Measurements from ENCODE around the gene MIEF2.

DNA sequence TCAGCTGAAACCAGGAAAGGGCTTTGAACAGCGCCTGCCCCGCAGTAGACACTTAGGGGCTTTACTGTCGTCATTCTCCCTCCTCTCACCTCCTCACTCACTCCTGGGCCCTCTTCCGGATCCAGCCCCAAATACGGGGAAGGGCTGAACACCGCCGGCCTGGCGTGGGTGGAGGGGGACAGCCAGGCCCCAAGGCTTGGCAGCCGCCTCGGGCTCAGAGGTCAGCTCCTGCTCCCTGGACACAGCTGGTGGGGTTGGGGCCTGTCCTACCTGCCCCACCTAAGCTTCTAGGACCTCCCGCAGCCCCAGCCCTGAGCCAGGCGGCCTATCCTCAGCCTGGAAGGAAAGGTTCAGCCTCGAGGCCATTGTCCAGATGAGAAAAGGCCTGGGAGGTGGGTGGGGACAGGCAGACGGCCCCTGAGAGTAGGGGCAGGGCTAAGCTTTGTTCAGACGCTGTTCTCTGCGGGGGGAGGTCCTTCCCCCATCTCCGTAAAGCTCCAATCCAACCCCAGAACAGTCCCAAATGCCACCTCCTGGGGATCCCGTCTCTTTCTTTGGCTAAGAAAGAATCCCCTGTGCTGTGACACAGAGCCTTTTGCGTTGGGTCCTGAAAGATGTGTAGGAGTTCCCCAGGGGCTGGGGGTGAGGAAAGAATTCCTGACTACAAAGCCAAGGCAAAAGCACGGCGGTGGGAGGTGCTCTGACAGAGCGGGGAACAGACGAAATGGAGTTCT, 35.9 kb upstream of the MIEF2 start:
- TF ChIP-seq, protein P1, sequence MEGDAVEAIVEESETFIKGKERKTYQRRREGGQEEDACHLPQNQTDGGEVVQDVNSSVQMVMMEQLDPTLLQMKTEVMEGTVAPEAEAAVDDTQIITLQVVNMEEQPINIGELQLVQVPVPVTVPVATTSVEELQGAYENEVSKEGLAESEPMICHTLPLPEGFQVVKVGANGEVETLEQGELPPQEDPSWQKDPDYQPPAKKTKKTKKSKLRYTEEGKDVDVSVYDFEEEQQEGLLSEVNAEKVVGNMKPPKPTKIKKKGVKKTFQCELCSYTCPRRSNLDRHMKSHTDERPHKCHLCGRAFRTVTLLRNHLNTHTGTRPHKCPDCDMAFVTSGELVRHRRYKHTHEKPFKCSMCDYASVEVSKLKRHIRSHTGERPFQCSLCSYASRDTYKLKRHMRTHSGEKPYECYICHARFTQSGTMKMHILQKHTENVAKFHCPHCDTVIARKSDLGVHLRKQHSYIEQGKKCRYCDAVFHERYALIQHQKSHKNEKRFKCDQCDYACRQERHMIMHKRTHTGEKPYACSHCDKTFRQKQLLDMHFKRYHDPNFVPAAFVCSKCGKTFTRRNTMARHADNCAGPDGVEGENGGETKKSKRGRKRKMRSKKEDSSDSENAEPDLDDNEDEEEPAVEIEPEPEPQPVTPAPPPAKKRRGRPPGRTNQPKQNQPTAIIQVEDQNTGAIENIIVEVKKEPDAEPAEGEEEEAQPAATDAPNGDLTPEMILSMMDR (IDR thresholded peaks at IDR 0.05; ENCODE audit: extremely low read depth in 1 of 2, insufficient read depth in 1 of 2, low read depth in 1 of 2, low read length in 2 of 2): no peak
- no peak for TF ChIP-seq FOS (IDR thresholded peaks at IDR 0.05; ENCODE audit: borderline replicate concordance, insufficient read depth, low read length)
- TF ChIP-seq, protein P2, sequence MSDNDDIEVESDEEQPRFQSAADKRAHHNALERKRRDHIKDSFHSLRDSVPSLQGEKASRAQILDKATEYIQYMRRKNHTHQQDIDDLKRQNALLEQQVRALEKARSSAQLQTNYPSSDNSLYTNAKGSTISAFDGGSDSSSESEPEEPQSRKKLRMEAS (IDR thresholded peaks at IDR 0.05; ENCODE audit: insufficient read depth, insufficient read length): no peak
- TF ChIP-seq EZH2 (IDR thresholded peaks at IDR 0.05; ENCODE audit: borderline replicate concordance, low read depth, low read length, severe bottlenecking): no peak
